C4-2B (cell line): ENCODE results near the gene NBEAL2.

ENCODE experiments used
- CTCF ChIP-seq: fragments of 450-650 bp; conservative IDR thresholded peaks from 2 replicates; pipeline ENCODE4 v1.5.1; 2017; ENCODE audit warnings: mild to moderate bottlenecking
- ZFX ChIP-seq: fragments of 450-650 bp; IDR thresholded peaks from 2 replicates; pipeline ENCODE4 v1.6.1; 2017

GRCh38 chr3:46950177-46950576 is 29.3 kb upstream of the NBEAL2 start:
- TF ChIP-seq CTCF = no peak
- TF ChIP-seq ZFX = no peak
